ENCODE data around the gene TMEFF2. TPM values are rescaled to one million over a fixed set of nuclear protein-coding genes. Genes with fewer than 3 reads are reported as not detected.

Gene TMEFF2
- total RNA-seq, 4 donors from 2014 or later: 0.16 to 0.46 (median 0.17) TPM; not detected in 1

- DNase-seq (ENCODE audit: low spot score in 2 of 2): no peak
- WGBS, 2 donors: 82% methylated on average over 1 of the region's 1 CpG
- no peak overlapping the region for H3K4me3 ChIP-seq (ENCODE audit: low read depth, poor library complexity, severe bottlenecking)
- intact Hi-C loops (cut with DNase I; ENCODE audit: low total_unique reads): no loop called here
- TF ChIP-seq CTCF (IDR thresholded peaks at IDR 0.05): no peak
Observed at GRCh38 chr2:192030289-192030688, 164.4 kb downstream of the TMEFF2 start.

DNA sequence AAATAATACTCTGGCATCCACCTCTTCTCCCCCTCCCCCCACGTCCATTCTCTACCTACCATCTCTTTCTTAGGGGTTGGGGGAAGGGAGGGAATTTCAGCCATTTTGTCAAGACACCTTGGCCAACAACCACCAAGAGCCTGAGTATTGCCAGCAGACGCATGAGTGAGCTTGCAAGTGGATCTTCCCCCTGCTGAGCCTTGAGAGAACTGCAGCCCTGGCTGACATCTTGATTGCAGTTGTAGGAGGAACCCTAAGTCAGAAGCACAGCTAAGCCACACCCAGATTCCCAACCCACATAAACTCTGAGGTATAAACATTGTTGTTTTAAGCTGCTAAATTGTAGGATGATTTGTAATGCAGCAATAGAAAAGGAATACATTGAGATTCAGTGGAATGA is 165.6 kb downstream of the TMEFF2 start:
- TF ChIP-seq POLR2A (IDR thresholded peaks at IDR 0.05) (no peak), CTCF (IDR thresholded peaks at IDR 0.05) (no peak)
- DNase-seq (ENCODE audit: low spot score in 2 of 2): no peak
- intact Hi-C loops (cut with DNase I; ENCODE audit: low total_unique reads): no loop called here
- H3K4me3 ChIP-seq (ENCODE audit: low read depth, poor library complexity, severe bottlenecking): no peak overlapping the region
- WGBS, 2 donors: 65 to 77% methylated on average over 2 of the region's 2 CpGs

GRCh38 chr2:192026825-192027120 is 168.0 kb downstream of the TMEFF2 start:
- TF ChIP-seq POLR2A (IDR thresholded peaks at IDR 0.05) (no peak), CTCF (IDR thresholded peaks at IDR 0.05) (no peak)
- WGBS, 2 donors: 60 to 66% methylated on average over 1 of the region's 1 CpG
- intact Hi-C loops (cut with DNase I; ENCODE audit: low total_unique reads): no loop called here
- no peak for DNase-seq (ENCODE audit: low spot score in 2 of 2)
- H3K4me3 ChIP-seq (ENCODE audit: low read depth, poor library complexity, severe bottlenecking): no peak overlapping the region

GRCh38 chr2:192026059-192026824 is 168.5 kb downstream of the TMEFF2 start:
- no peak for TF ChIP-seq CTCF (IDR thresholded peaks at IDR 0.05)
- TF ChIP-seq POLR2A (IDR thresholded peaks at IDR 0.05): no peak
- intact Hi-C loops (cut with DNase I; ENCODE audit: low total_unique reads): no loop called here
- WGBS, 2 donors: 52 to 62% methylated on average over 7 of the region's 7 CpGs
- H3K4me3 ChIP-seq (ENCODE audit: low read depth, poor library complexity, severe bottlenecking): no peak overlapping the region
- no peak for DNase-seq (ENCODE audit: low spot score in 2 of 2)

DNA sequence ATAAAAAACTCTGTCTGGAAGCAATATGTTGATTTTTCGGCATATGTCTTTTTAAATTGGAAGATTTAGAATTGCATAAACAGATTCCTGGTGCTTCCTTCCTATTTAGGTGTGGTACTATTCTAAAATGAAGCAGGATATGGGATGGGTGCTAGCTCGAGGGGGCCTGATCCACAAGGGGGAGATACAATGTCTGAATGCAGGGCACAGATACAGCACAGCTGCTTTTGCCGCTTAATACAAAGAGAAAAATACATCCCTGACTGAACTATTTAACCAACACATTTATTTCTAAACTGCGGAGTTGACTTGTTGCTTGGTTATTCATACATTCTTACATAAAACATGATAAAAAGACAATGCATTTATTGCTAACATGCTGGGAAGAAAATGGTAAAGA is 169.1 kb downstream of the TMEFF2 start:
- TF ChIP-seq POLR2A (IDR thresholded peaks at IDR 0.05): no peak
- no peak for TF ChIP-seq CTCF (IDR thresholded peaks at IDR 0.05)
- H3K4me3 ChIP-seq (ENCODE audit: low read depth, poor library complexity, severe bottlenecking): no peak overlapping the region
- 73 to 77% methylated on average over 4 of the region's 4 CpGs for WGBS, 2 donors
- no peak for DNase-seq (ENCODE audit: low spot score in 2 of 2)
- intact Hi-C loops (cut with DNase I; ENCODE audit: low total_unique reads): no loop called here

DNA sequence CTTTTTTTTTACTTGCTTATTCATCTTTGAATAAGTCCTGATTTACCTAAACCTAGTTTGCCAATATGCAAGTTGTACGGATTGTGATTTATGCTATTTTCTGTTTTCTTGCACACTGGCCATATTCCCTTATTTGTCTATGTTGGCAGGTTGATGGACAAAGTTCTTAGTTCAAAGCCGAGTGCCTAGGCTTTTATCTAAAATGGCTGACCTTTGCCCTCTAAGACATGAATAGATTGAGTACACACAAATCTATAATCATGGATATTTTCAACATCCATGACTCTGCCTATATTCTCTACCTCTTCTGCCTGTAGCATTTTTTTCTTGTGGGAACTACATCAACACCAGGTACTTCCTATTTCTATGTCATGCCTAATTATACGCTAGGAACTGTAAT is 171.7 kb downstream of the TMEFF2 start:
- DNase-seq (ENCODE audit: low spot score in 2 of 2): no peak
- intact Hi-C loops (cut with DNase I; ENCODE audit: low total_unique reads): no loop called here
- TF ChIP-seq POLR2A (IDR thresholded peaks at IDR 0.05): no peak
- no peak for TF ChIP-seq CTCF (IDR thresholded peaks at IDR 0.05)
- WGBS, 2 donors: 90 to 91% methylated on average over 3 of the region's 3 CpGs
- H3K4me3 ChIP-seq (ENCODE audit: low read depth, poor library complexity, severe bottlenecking): no peak overlapping the region
